ENCODE data around the gene CCDC157.
A peak's percentile ranks its signal among the peaks of the same experiment; 100 is the strongest.

CCDC157 gene

GRCh38 chr22:30356449-30357235, at the start of gene CCDC157, which contains the start of gene SF3A1:
CCDC157 (plus strand) TSS chr22:30357007; CDS start chr22:30366001, 8,994 bp downstream.
SF3A1 (minus strand) TSS chr22:30356894; CDS start chr22:30356792, 102 bp downstream.
- peak; percentile 69 to 80 for DNase-seq (ENCODE audit: low read depth in 1 of 2, low spot score in 1 of 2)

GRCh38 chr22:30307041-30307574, 49.7 kb upstream of the CCDC157 start:
- DNase-seq (ENCODE audit: low read depth in 1 of 2, low spot score in 1 of 2) = no peak

GRCh38 chr22:30308093-30308492, 48.7 kb upstream of the CCDC157 start:
- no peak for DNase-seq (ENCODE audit: low read depth in 1 of 2, low spot score in 1 of 2)

- DNase-seq (ENCODE audit: low read depth in 1 of 2, low spot score in 1 of 2) = no peak
These were observed 48.1 kb upstream of the CCDC157 start for GRCh38 chr22:30308518-30309230.

- no peak for DNase-seq (ENCODE audit: low read depth in 1 of 2, low spot score in 1 of 2)
These were observed 46.7 kb upstream of the CCDC157 start for GRCh38 chr22:30309951-30310741.

GRCh38 chr22:30310881-30311771, 45.7 kb upstream of the CCDC157 start:
- DNase-seq (ENCODE audit: low read depth in 1 of 2, low spot score in 1 of 2) = no peak

GRCh38 chr22:30312053-30312452, 44.8 kb upstream of the CCDC157 start:
- DNase-seq (ENCODE audit: low read depth in 1 of 2, low spot score in 1 of 2) = no peak

GRCh38 chr22:30313527-30314363, 43.1 kb upstream of the CCDC157 start:
- no peak for DNase-seq (ENCODE audit: low read depth in 1 of 2, low spot score in 1 of 2)

- peak in 1 of 2 donors; percentile 38 for DNase-seq (ENCODE audit: low read depth in 1 of 2, low spot score in 1 of 2)
These were observed 41.9 kb upstream of the CCDC157 start for GRCh38 chr22:30314915-30315314.

- DNase-seq (ENCODE audit: low read depth in 1 of 2, low spot score in 1 of 2) = no peak
These were observed 40.7 kb upstream of the CCDC157 start for GRCh38 chr22:30315962-30316576.

- no peak for DNase-seq (ENCODE audit: low read depth in 1 of 2, low spot score in 1 of 2)
These were observed 39.0 kb upstream of the CCDC157 start for GRCh38 chr22:30317778-30318177.

- no peak for DNase-seq (ENCODE audit: low read depth in 1 of 2, low spot score in 1 of 2)
These were observed 37.9 kb upstream of the CCDC157 start for GRCh38 chr22:30318799-30319419.

- DNase-seq (ENCODE audit: low read depth in 1 of 2, low spot score in 1 of 2) = no peak
These were observed 36.7 kb upstream of the CCDC157 start for GRCh38 chr22:30320021-30320556.

- DNase-seq (ENCODE audit: low read depth in 1 of 2, low spot score in 1 of 2) = no peak
These were observed 35.3 kb upstream of the CCDC157 start for GRCh38 chr22:30321461-30321860.

GRCh38 chr22:30323246-30323645, 33.6 kb upstream of the CCDC157 start:
- DNase-seq (ENCODE audit: low read depth in 1 of 2, low spot score in 1 of 2) = no peak

- no peak for DNase-seq (ENCODE audit: low read depth in 1 of 2, low spot score in 1 of 2)
These were observed 32.6 kb upstream of the CCDC157 start for GRCh38 chr22:30324014-30324730.

GRCh38 chr22:30325065-30325720, 31.6 kb upstream of the CCDC157 start:
- DNase-seq (ENCODE audit: low read depth in 1 of 2, low spot score in 1 of 2) = no peak

All from activated CD4-positive, alpha-beta T cell treated with anti-CD3 and anti-CD28 coated beads, Interleukin-2, amount 50 U/mL, for 24 hours (primary cell).